Neural progenitor cell (in vitro differentiated cells): ENCODE data around the gene OPN1MW3. TPM values are rescaled to one million over a fixed set of nuclear protein-coding genes. Genes with fewer than 3 reads are reported as not detected.
"Not testable (repeated sequence)": the region's sequence is repeated elsewhere in the genome, so short reads cannot be mapped to it uniquely, and the experiment has no call there.

ENCODE experiments used
- DNase-seq: peaks from one replicate; pipeline ENCODE4 v3.0.0-alpha.2; 2016; ENCODE audit warnings: low spot score
- H2AFZ ChIP-seq: fragments of 200-600 bp; sonication (generic); replicated peaks from 2 replicates; pipeline ENCODE4 v1.6.1; 2016; ENCODE audit warnings: antibody characterized with exemption
- H3F3A ChIP-seq: fragments of 200-600 bp; sonication (generic); 2 replicates; pipeline ENCODE4 v1.6.1; 2016; ENCODE audit warnings: antibody characterized with exemption, low read depth
- H3K27ac ChIP-seq: fragments of 200-600 bp; sonication (generic); 2 replicates; pipeline ENCODE4 v1.5.1; 2016; ENCODE audit warnings: mild to moderate bottlenecking
- H3K27me3 ChIP-seq: fragments of 200-600 bp; sonication (generic); 2 replicates; pipeline ENCODE4 v1.6.1; 2016; ENCODE audit warnings: mild to moderate bottlenecking, moderate library complexity
- H3K36me3 ChIP-seq: fragments of 200-600 bp; sonication (generic); 2 replicates; pipeline ENCODE4 v1.5.1; 2016
- H3K4me1 ChIP-seq: fragments of 200-600 bp; sonication (generic); 2 replicates; pipeline ENCODE4 v1.6.1; 2016; ENCODE audit warnings: mixed run types
- H3K4me2 ChIP-seq: fragments of 200-600 bp; sonication (generic); 2 replicates; pipeline ENCODE4 v1.6.1; 2016
- H3K4me3 ChIP-seq: fragments of 200-600 bp; sonication (generic); 2 replicates; pipeline ENCODE4 v1.5.1; 2016
- H3K79me2 ChIP-seq: fragments of 200-600 bp; sonication (generic); 2 replicates; pipeline ENCODE4 v1.6.1; 2016; ENCODE audit warnings: low read depth
- H3K9ac ChIP-seq: fragments of 200-600 bp; sonication (generic); 2 replicates; pipeline ENCODE4 v1.6.1; 2016
- H3K9me3 ChIP-seq: fragments of 200-600 bp; sonication (generic); 2 replicates; pipeline ENCODE4 v1.5.1; 2016; ENCODE audit warnings: low read depth
- H4K20me1 ChIP-seq: fragments of 200-600 bp; sonication (generic); 2 replicates; pipeline ENCODE4 v1.6.1; 2016; ENCODE audit warnings: low read depth
- H3K27ac Mint-ChIP-seq: 3 replicates; pipeline ENCODE4 v1.8.0; 2021; ENCODE audit warnings: mixed read lengths
- H3K27me3 Mint-ChIP-seq: 2 replicates; pipeline ENCODE4 v1.8.0; 2022; ENCODE audit warnings: low read depth, mild to moderate bottlenecking, inconsistent platforms, moderate library complexity, mixed read lengths; ENCODE audit not compliant: insufficient read depth
- H3K36me3 Mint-ChIP-seq: 3 replicates; pipeline ENCODE4 v1.8.0; 2021; ENCODE audit warnings: mixed read lengths
- H3K4me1 Mint-ChIP-seq: 3 replicates; pipeline ENCODE4 v1.8.0; 2021; ENCODE audit warnings: mixed read lengths
- H3K4me3 Mint-ChIP-seq: 3 replicates; pipeline ENCODE4 v1.8.0; 2021; ENCODE audit warnings: mild to moderate bottlenecking, moderate library complexity, mixed read lengths
- H3K9me3 Mint-ChIP-seq: 3 replicates; pipeline ENCODE4 v1.8.0; 2020; ENCODE audit warnings: mixed read lengths
- EZH2 ChIP-seq: fragments of 200-600 bp; sonication (generic); IDR thresholded peaks from 2 replicates; pipeline ENCODE4 v1.6.1; 2017; ENCODE audit warnings: antibody characterized with exemption, mild to moderate bottlenecking, moderate library complexity
- EZH2phosphoT487 ChIP-seq: fragments of 200-600 bp; sonication (generic); IDR thresholded peaks from 2 replicates; pipeline ENCODE4 v1.6.1; 2017; ENCODE audit warnings: antibody characterized with exemption
- total RNA-seq: library from RNA; depleted of rRNA; stranded (reverse); fragments of >200 nt; gene quantifications from 2 replicates; pipeline ENCODE4 v1.2.3, GENCODE V29; 2015; ENCODE audit warnings: low replicate concordance
- TF ChIP-seq, protein P1 (sequence below): fragments of 200-600 bp; sonication (generic); IDR thresholded peaks from 2 replicates; pipeline ENCODE4 v1.5.1; 2017; ENCODE audit warnings: antibody characterized with exemption, mild to moderate bottlenecking

Gene OPN1MW3
- total RNA-seq, 1 donor from 2014 or later = not detected

- H3K9ac ChIP-seq = no peak overlapping the region
- no peaks in the 10 kb centered on the region for H3K36me3 ChIP-seq
- peaks cover 7% of the 10 kb centered on the region for H3K27me3 Mint-ChIP-seq
- H3K9me3 Mint-ChIP-seq = peaks cover 33% of the 10 kb centered on the region
- H3K9me3 ChIP-seq = peaks cover 7% of the 10 kb centered on the region
- no peak for DNase-seq
- H3K4me1 Mint-ChIP-seq = no peaks in the 10 kb centered on the region
- no peak overlapping the region for H3K27ac ChIP-seq
- no peak overlapping the region for H3K4me2 ChIP-seq
- H2AFZ ChIP-seq = no peak overlapping the region
- peak overlapping the region; percentile 42 for H3K27ac Mint-ChIP-seq
- H3K36me3 Mint-ChIP-seq = no peaks in the 10 kb centered on the region
- no peaks in the 10 kb centered on the region for H3K27me3 ChIP-seq
- H3K4me1 ChIP-seq = no peaks in the 10 kb centered on the region
- no peaks in the 10 kb centered on the region for H4K20me1 ChIP-seq
- TF ChIP-seq EZH2 = no peak
- no peak for TF ChIP-seq EZH2phosphoT487
- TF ChIP-seq, protein P1, sequence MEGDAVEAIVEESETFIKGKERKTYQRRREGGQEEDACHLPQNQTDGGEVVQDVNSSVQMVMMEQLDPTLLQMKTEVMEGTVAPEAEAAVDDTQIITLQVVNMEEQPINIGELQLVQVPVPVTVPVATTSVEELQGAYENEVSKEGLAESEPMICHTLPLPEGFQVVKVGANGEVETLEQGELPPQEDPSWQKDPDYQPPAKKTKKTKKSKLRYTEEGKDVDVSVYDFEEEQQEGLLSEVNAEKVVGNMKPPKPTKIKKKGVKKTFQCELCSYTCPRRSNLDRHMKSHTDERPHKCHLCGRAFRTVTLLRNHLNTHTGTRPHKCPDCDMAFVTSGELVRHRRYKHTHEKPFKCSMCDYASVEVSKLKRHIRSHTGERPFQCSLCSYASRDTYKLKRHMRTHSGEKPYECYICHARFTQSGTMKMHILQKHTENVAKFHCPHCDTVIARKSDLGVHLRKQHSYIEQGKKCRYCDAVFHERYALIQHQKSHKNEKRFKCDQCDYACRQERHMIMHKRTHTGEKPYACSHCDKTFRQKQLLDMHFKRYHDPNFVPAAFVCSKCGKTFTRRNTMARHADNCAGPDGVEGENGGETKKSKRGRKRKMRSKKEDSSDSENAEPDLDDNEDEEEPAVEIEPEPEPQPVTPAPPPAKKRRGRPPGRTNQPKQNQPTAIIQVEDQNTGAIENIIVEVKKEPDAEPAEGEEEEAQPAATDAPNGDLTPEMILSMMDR = no peak
- H3F3A ChIP-seq = no peaks in the 10 kb centered on the region
- no peak overlapping the region for H3K4me3 ChIP-seq
- no peak overlapping the region for H3K4me3 Mint-ChIP-seq
- H3K79me2 ChIP-seq = no peaks in the 10 kb centered on the region
Measured at GRCh38 chrX:154296731-154297130, 39.3 kb downstream of the OPN1MW3 start.

DNA sequence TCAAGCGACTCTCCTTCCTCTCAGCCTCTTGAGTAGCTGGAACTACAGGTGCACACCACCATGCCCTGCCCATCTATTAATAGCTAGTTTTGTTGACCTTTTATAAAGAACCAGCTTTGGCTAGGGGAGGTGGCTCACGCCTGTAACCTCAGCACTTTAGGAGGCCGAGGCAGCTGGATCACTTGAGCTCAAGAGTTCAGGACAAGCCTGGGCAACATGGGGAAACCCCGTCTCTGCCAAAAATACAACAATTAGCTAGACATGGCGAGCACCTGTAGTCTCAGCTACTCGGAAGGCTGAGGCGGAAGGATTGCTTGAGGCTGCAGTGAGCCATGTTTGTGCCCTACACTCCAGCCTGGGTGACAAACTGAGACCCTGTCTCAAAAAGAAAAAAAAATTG, 40.9 kb downstream of the OPN1MW3 start:
- Mint-ChIP-seq H3K36me3 (no peaks in the 10 kb centered on the region), H3K4me3 (no peak overlapping the region), H3K27ac (no peak overlapping the region), H3K9me3 (peaks cover 33% of the 10 kb centered on the region), H3K27me3 (peaks cover 7% of the 10 kb centered on the region), H3K4me1 (peaks cover 3% of the 10 kb centered on the region)
- no peak overlapping the region for H3K27ac ChIP-seq
- H3K9ac ChIP-seq = no peak overlapping the region
- no peaks in the 10 kb centered on the region for H4K20me1 ChIP-seq
- no peaks in the 10 kb centered on the region for H3F3A ChIP-seq
- TF ChIP-seq, protein P1 = no peak
- H3K4me3 ChIP-seq = no peak overlapping the region
- H3K36me3 ChIP-seq = no peaks in the 10 kb centered on the region
- peaks cover 7% of the 10 kb centered on the region for H3K9me3 ChIP-seq
- no peaks in the 10 kb centered on the region for H3K4me1 ChIP-seq
- H3K27me3 ChIP-seq = no peaks in the 10 kb centered on the region
- H3K4me2 ChIP-seq = no peak overlapping the region
- no peak overlapping the region for H2AFZ ChIP-seq
- no peak for DNase-seq
- H3K79me2 ChIP-seq = no peaks in the 10 kb centered on the region

GRCh38 chrX:154300816-154301215, 43.4 kb downstream of the OPN1MW3 start:
- Histone ChIP-seq H3K36me3 (no peaks in the 10 kb centered on the region), H3K9me3 (peaks cover 7% of the 10 kb centered on the region), H3K9ac (no peak overlapping the region), H3K27ac (no peak overlapping the region), H2AFZ (no peak overlapping the region), H3K79me2 (no peaks in the 10 kb centered on the region), H3K27me3 (no peaks in the 10 kb centered on the region), H3K4me3 (no peak overlapping the region), H3K4me2 (no peak overlapping the region), H3F3A (no peaks in the 10 kb centered on the region), H3K4me1 (peaks cover 18% of the 10 kb centered on the region), H4K20me1 (no peaks in the 10 kb centered on the region)
- H3K4me3 Mint-ChIP-seq = no peak overlapping the region
- no peak for TF ChIP-seq EZH2
- TF ChIP-seq, protein P1 = no peak
- no peak for TF ChIP-seq EZH2phosphoT487
- no peak overlapping the region for H3K27ac Mint-ChIP-seq
- peaks cover 14% of the 10 kb centered on the region for H3K27me3 Mint-ChIP-seq
- H3K4me1 Mint-ChIP-seq = peaks cover 27% of the 10 kb centered on the region
- H3K36me3 Mint-ChIP-seq = no peaks in the 10 kb centered on the region
- DNase-seq = no peak
- H3K9me3 Mint-ChIP-seq = peaks cover 36% of the 10 kb centered on the region

GRCh38 chrX:154302998-154303397, 45.6 kb downstream of the OPN1MW3 start:
- not testable (repeated sequence) for H3K79me2 ChIP-seq

More at GRCh38 chrX:154302998-154303397, 45.6 kb downstream of the OPN1MW3 start:
- not testable (repeated sequence) for H2AFZ ChIP-seq, H4K20me1 ChIP-seq, H3K9ac ChIP-seq, H3K27me3 ChIP-seq, H3K4me2 ChIP-seq, H3K27ac ChIP-seq, H3K36me3 ChIP-seq, H3K4me3 Mint-ChIP-seq, H3K27me3 Mint-ChIP-seq, H3K36me3 Mint-ChIP-seq, H3K4me3 ChIP-seq, H3K9me3 ChIP-seq, H3F3A ChIP-seq, H3K27ac Mint-ChIP-seq, DNase-seq
- Mint-ChIP-seq H3K9me3 (peaks cover 29% of the 10 kb centered on the region), H3K4me1 (peaks cover 27% of the 10 kb centered on the region)
- peaks cover 18% of the 10 kb centered on the region for H3K4me1 ChIP-seq
